Kidney (tissue), 22 donors: Measurements from ENCODE around the gene LCK. TPM values are rescaled to one million over a fixed set of nuclear protein-coding genes. Genes with fewer than 3 reads are reported as not detected.

Experiments used
- DNase-seq, 5 donors: peaks; one replicate each; pipeline ENCODE4 v3.0.0-alpha.2; 2013 to 2020
- FAIRE-seq: peaks from 2 replicates; lab custom pipeline; 2012; peaks lifted over from hg19 to GRCh38; lab: Jason Lieb, UNC
- H3K27ac ChIP-seq, 2 donors: one replicate each; pipeline ENCODE4 v1.7.0; 2013; ENCODE audit warnings: low read depth in 2 of 2, low read length in 2 of 2, inconsistent platforms in 1 of 2
- H3K27me3 ChIP-seq: one replicate; pipeline ENCODE4 v1.7.1; 2013; ENCODE audit warnings: low read length, inconsistent platforms; ENCODE audit not compliant: control insufficient read depth, insufficient read depth
- H3K36me3 ChIP-seq, 3 donors: one replicate each; pipeline versions ENCODE4 v1.7.0 to v1.7.1; 2013; ENCODE audit warnings: low read length in 3 of 3, control low read depth in 1 of 3, inconsistent platforms in 1 of 3; ENCODE audit not compliant: insufficient read depth in 3 of 3, control insufficient read depth in 2 of 3
- H3K4me1 ChIP-seq, 3 donors: one replicate each; pipeline versions ENCODE4 v1.7.0 to v1.7.1; 2013; ENCODE audit warnings: low read length in 3 of 3, inconsistent platforms in 1 of 3, low read depth in 1 of 3; ENCODE audit not compliant: control insufficient read depth in 2 of 3, insufficient read depth in 2 of 3
- H3K4me3 ChIP-seq, 3 donors: one replicate each; pipeline versions ENCODE4 v1.7.0 to v1.8.1; 2013; ENCODE audit warnings: low read length in 3 of 3, control low read depth in 1 of 3, inconsistent platforms in 1 of 3
- H3K9ac ChIP-seq, 3 donors: one replicate each; pipeline versions ENCODE4 v1.7.0 to v1.7.1; 2013; ENCODE audit warnings: low read length in 3 of 3, control low read depth in 1 of 3, inconsistent platforms in 1 of 3
- H3K9me3 ChIP-seq, 3 donors: one replicate each; pipeline versions ENCODE4 v1.7.0 to v1.7.1; 2013; ENCODE audit warnings: low read length in 3 of 3, control low read depth in 1 of 3, inconsistent platforms in 1 of 3; ENCODE audit not compliant: control insufficient read depth in 2 of 3, insufficient read depth in 1 of 3
- intact Hi-C: fragments of 100-400 bp; cut with DNase I; formaldehyde crosslinking; loops from one replicate; pipeline ENCODE4 v1.11.1; 2022
- long read RNA-seq, 10 donors: library from polyadenylated mRNA in 1 of 10; unstranded in 1 of 10; transcript quantifications; one replicate each; pipeline ENCODE4 v2.0.0 and lab custom pipeline, GENCODE V29; 2021 to 2026
- polyA plus RNA-seq: library from polyadenylated mRNA; stranded (reverse); fragments of 350-450 nt; fragmentation: Illumina TruSeq; extraction: RNeasy Lipid Tissue Mini Kit (QIAGEN cat#74804); gene quantifications from one replicate; pipeline ENCODE4 v1.2.3, GENCODE V29; 2014; ENCODE audit warnings: low read depth, low replicate concordance; ENCODE audit not compliant: insufficient read depth
- total RNA-seq: library from RNA; stranded (reverse); fragmentation: NEBNext Ultra II Directional; extraction: Animal tissue kit (Norgen Biotek cat#: 25700); gene quantifications from one replicate; pipeline ENCODE4 v1.2.1, GENCODE V29; 2021
- TF ChIP-seq, protein P1 (sequence below): IDR thresholded peaks from 3 replicates; pipeline ENCODE4 v1.5.1; 2012; ENCODE audit warnings: mild to moderate bottlenecking, moderate library complexity, borderline replicate concordance; ENCODE audit not compliant: insufficient read depth; ENCODE audit errors: extremely low read depth
- donor health status: control.
- donor health status: control.
- donor health status: control.
- donor health status: control.
- donor health status: control.
- donor health status: DM: yes; HTN: yes; CAD: no.
- donor health status: Normal renal cell carcinoma (clear cell type).

The LCK gene
- total RNA-seq = 10.3 TPM
- polyA plus RNA-seq = 0.99 TPM
- long read RNA-seq, donor 1 = 0 reads
- long read RNA-seq, donor 2 = 0 reads
- long read RNA-seq, donor 3, partial matches to known transcripts = 0 of 2 reads
- long read RNA-seq, donor 3, other reads (novel, unspliced or antisense) = 0 of 2 reads
- long read RNA-seq, donor 4 = 0 reads
- long read RNA-seq, donor 5 = 0 reads
- long read RNA-seq, donor 6 = 0 reads
- long read RNA-seq, donor 7, transcript LCK-202 (13 exons, 2,117 nt) = major isoform, 5 of 10 reads
- long read RNA-seq, donor 7, partial matches to known transcripts = 2 of 10 reads
- long read RNA-seq, donor 7, other reads (novel, unspliced or antisense) = 3 of 10 reads
- long read RNA-seq, donor 8 = 0 reads
- long read RNA-seq, donor 9 = 0 reads
- long read RNA-seq, donor 10, partial matches to known transcripts = 0 of 1 reads
- long read RNA-seq, donor 10, other reads (novel, unspliced or antisense) = 0 of 1 reads

DNA sequence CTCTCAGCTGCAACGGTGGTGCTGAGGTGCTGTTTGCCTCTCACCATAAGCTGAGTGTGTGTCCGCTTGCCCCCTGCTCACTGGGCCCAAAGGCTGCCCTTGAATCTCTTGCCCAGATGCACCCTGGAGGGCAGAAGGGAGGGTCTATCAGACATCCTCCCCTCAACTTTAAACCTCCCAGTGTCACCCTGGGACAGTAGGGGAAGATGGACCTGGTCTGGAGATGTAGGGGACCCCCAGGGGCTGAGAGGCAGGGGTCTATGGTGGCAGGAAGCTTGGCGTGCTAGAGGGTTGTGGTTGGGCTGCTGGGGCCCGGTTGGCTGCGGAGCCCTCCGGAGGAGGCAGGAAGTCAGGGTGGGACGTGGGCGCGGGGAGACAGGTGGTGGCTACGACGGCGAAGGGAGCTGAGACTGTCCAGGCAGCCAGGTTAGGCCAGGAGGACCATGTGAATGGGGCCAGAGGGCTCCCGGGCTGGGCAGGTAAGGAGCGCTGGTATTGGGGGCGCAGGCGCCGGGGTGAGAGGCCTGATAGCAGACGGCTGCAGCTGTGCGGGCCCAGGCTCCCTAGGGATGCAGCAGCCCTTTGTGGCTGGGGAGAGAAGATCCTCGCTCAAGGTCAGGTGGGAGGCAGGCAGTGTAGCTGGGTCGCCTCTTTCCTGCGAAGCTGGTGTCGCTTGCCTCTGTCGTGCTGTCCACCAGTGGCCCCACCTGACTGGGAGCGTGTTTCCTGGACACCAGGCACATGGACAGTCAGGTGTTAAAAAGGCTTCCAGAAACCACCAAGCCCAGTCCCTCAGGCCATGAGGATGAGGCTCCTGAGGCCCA is at the start of gene LCK:
Gene LCK, plus strand, starts transcription at position 373 of the 824 bp plus-strand sequence. CDS start 23,065 bp downstream, outside the sequence.
- TF ChIP-seq, protein P1, sequence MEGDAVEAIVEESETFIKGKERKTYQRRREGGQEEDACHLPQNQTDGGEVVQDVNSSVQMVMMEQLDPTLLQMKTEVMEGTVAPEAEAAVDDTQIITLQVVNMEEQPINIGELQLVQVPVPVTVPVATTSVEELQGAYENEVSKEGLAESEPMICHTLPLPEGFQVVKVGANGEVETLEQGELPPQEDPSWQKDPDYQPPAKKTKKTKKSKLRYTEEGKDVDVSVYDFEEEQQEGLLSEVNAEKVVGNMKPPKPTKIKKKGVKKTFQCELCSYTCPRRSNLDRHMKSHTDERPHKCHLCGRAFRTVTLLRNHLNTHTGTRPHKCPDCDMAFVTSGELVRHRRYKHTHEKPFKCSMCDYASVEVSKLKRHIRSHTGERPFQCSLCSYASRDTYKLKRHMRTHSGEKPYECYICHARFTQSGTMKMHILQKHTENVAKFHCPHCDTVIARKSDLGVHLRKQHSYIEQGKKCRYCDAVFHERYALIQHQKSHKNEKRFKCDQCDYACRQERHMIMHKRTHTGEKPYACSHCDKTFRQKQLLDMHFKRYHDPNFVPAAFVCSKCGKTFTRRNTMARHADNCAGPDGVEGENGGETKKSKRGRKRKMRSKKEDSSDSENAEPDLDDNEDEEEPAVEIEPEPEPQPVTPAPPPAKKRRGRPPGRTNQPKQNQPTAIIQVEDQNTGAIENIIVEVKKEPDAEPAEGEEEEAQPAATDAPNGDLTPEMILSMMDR = no peak
- Histone ChIP-seq H3K27me3 (no peaks in the 10 kb centered on the region), H3K4me1 (peaks cover 0 to 29% (median 9%) of the 10 kb centered on the region in 3 donors), H3K27ac (peak within 1 kb of the TSS; percentile 71 to 81), H3K9me3 (no peaks in the 10 kb centered on the region), H3K9ac (peak within 1 kb of the TSS in 1 of 3 donors; percentile 40), H3K36me3 (no peaks in the 10 kb centered on the region), H3K4me3 (no peak within 1 kb of the TSS)
- intact Hi-C loops = no loop called here
- DNase-seq (peak in 1 of 5 donors; percentile 79), FAIRE-seq (no peak)

DNA sequence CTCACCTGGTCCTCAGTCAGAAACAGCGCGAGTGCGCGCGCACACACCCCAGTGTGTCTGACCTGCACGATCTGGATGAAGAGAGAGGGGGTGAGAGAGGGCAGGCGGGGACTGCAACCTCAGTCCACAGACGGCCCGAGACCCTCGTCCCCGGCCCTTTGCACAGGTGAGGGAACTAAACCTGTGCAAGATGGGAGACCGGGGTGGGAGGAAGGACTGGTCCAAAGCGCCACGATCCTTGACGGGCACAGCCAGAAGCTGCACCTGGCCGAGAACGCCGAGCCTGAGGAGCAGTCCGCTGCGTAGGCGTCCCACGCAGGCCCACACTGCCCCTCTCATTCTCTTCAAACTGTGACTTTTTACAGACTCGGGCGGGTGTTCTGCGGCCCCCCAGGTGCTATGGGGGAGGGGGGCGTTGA is 46.1 kb upstream of the LCK start:
- DNase-seq (no peak), FAIRE-seq (no peak)
- Histone ChIP-seq H3K4me1 (peaks cover 4 to 22% (median 11%) of the 10 kb centered on the region in 3 donors), H3K4me3 (peak overlapping the region; percentile 73 to 83 (median 78)), H3K27ac (peak overlapping the region in 1 of 2 donors; percentile 66), H3K9ac (peak overlapping the region; percentile 15 to 91 (median 25)), H3K9me3 (no peaks in the 10 kb centered on the region), H3K27me3 (no peaks in the 10 kb centered on the region), H3K36me3 (no peaks in the 10 kb centered on the region)
- intact Hi-C loops = no loop called here
- TF ChIP-seq, protein P1 = no peak

DNA sequence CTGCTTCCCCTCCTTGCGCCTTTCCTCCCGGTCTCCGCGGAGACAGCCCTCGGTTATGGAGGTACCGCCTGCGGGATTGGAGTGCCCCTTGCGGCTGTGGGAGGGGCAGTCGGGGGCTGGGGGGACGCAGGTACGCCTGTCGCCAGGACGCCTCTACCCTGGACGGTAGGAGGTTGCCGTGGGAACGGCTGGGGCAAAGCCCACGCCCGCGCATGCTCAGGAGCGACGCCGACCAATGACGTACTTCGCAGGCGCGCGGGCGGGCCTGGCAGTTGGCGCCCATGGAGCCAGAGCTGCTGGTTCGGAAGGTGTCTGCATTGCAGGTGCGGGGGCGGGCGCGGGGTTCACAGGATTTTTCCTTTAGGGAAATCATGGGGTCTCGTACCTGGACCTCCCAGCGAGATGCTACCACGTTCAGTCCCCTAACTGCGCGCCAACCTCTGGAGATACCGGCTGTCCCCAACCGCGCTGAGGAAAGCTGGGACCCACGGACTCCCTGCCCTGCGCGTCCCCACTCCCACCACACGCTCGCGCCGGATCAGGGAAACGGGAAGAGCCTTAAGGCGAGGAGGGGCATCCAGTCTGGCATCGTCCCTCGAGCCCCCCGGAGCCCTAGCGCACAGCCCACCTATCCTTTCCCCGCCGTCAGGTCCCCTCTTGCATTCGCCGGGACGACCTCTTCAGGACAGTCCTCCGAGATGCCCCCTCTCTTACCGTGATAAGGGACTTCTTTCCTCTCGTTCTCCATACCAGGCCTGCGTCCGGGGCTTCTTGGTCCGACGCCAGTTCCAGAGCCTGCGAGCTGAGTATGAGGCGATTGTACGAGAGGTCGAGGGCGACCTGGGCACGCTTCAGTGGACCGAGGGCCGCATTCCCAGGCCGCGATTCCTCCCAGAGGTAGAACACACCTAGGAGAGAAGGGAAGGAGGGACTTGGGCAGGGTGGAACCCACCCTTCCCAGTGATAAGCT is 45.4 kb upstream of the LCK start, which contains the start of gene IQCC:
Gene IQCC, plus strand, starts transcription at position 271 of the 970 bp plus-strand sequence. Its CDS starts 11 bp downstream, at position 282.
- peak; percentile 95 to 97 (median 97) for DNase-seq
- TF ChIP-seq, protein P1 = no peak
- H3K36me3 ChIP-seq = no peaks in the 10 kb centered on the region
- peaks cover 2 to 21% (median 4%) of the 10 kb centered on the region in 3 donors for H3K4me1 ChIP-seq
- intact Hi-C loops = no loop called here
- peak within 1 kb of the TSS; percentile 73 to 96 (median 91) for H3K9ac ChIP-seq
- no peak for FAIRE-seq
- no peaks in the 10 kb centered on the region for H3K9me3 ChIP-seq
- no peaks in the 10 kb centered on the region for H3K27me3 ChIP-seq
- H3K27ac ChIP-seq = peak within 1 kb of the TSS in 1 of 2 donors; percentile 66
- H3K4me3 ChIP-seq = peak within 1 kb of the TSS; percentile 75 to 83 (median 78)
